Measurements from ENCODE around the gene GNAI3. TPM values are rescaled to one million over a fixed set of nuclear protein-coding genes. Genes with fewer than 3 reads are reported as not detected.
A peak's percentile ranks its signal among the peaks of the same experiment; 100 is the strongest.

Gene GNAI3
- total and polyA plus RNA-seq, 2 of the 13 experiments (the other 11 are each of a cell fraction or from before 2014, with no cell fraction given) = 4.3 to 9.0 TPM

DNA sequence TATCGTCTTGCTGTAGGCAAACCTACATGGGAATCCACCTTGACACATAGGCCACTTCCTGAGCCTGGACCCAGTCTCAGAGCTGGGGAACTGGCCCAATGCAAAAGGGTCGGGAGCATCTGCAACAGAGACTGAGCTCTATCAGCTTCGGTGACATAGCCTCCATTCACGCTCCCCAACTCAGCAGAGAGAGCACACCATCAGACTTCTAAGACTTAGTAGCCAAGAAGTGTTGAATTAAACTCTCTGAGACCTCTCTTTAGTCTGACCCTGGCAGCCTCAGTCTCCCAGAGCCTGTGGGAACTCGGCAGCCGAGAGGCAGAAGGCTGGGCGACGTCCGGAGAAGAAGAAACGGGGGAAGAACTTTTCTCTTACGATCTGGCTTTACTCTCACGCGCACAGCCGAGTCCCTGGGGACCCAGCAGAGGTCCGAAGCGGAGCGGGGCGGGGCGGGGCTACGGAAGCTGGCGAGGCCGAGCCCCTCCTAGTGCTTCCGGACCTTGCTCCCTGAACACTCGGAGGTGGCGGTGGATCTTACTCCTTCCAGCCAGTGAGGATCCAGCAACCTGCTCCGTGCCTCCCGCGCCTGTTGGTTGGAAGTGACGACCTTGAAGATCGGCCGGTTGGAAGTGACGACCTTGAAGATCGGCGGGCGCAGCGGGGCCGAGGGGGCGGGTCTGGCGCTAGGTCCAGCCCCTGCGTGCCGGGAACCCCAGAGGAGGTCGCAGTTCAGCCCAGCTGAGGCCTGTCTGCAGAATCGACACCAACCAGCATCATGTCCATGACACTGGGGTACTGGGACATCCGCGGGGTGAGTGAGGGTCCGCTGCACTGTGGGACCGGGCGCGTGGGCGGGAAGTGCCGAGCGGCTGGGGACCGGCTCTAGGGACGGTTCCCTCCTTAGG is 107.5 kb downstream of the GNAI3 start, which contains the start of gene GSTM4 (continued):
- TF ChIP-seq POLR2A (IDR thresholded peaks at IDR 0.05; ENCODE audit: insufficient read depth in 1 of 2, low read depth in 2 of 2, low read length in 2 of 2) (peak in 1 of 2 experiments; percentile 85; a peak in 2 of 4 replicates), ZNF687 (CRISPR knock-in tag; IDR thresholded peaks at IDR 0.05) (peak; percentile 89), ZNF331 (CRISPR knock-in tag; IDR thresholded peaks at IDR 0.05) (0 out of 2 replicates have a peak, but pooled peaks have one; percentile 24), POGZ (CRISPR knock-in tag; IDR thresholded peaks at IDR 0.05) (peak; percentile 67; the same call in 1 of the 2 replicates), IKZF5 (CRISPR knock-in tag; IDR thresholded peaks at IDR 0.05) (peak; percentile 48; the same call in 1 of the 2 replicates), ELK4 (CRISPR knock-in tag; IDR thresholded peaks at IDR 0.05; ENCODE audit: borderline replicate concordance) (no peak), ZNF234 (CRISPR knock-in tag; conservative IDR thresholded peaks at IDR 0.05) (no peak; the same call in 1 of the 2 replicates), CEBPB (IDR thresholded peaks at IDR 0.05; ENCODE audit: borderline replicate concordance, low read depth, low read length) (no peak), FOXK1 (CRISPR knock-in tag; IDR thresholded peaks at IDR 0.05; ENCODE audit: borderline replicate concordance, low read depth) (0 out of 2 replicates have a peak, but pooled peaks have one; percentile 34), ELF1 (CRISPR knock-in tag; IDR thresholded peaks at IDR 0.05) (peak; percentile 77)
- TF ChIP-seq, protein P1, sequence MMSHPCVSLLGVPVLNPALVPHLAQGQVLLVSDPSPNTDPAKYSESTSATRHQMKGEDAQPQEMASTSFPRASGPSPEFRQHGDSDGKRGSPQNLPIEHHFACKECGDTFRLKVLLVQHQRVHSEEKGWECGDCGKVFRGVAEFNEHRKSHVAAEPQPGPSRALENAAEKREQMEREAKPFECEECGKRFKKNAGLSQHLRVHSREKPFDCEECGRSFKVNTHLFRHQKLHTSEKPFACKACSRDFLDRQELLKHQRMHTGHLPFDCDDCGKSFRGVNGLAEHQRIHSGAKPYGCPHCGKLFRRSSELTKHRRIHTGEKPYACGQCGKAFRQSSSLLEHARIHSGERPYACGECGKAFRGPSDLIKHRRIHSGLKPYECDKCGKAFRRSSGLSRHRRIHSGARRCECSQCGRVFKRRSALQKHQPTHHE (CRISPR knock-in tag; IDR thresholded peaks at IDR 0.05; ENCODE audit: borderline replicate concordance) = peak; percentile 89; the same call in 1 of the 2 replicates
